AG20443 (cell line): ENCODE measurements around the gene CNTNAP3B.
"Not testable (repeated sequence)": the region's sequence is repeated elsewhere in the genome, so short reads cannot be mapped to it uniquely, and the experiment has no call there.

Source experiments
- DNase-seq: peaks from one replicate; pipeline ENCODE4 v3.0.0; 2012; ENCODE audit warnings: low spot score, mixed read lengths

CNTNAP3B gene

GRCh38 chr9:41977965-41978600, 151.1 kb downstream of the CNTNAP3B start:
- not testable (repeated sequence) for DNase-seq

DNA sequence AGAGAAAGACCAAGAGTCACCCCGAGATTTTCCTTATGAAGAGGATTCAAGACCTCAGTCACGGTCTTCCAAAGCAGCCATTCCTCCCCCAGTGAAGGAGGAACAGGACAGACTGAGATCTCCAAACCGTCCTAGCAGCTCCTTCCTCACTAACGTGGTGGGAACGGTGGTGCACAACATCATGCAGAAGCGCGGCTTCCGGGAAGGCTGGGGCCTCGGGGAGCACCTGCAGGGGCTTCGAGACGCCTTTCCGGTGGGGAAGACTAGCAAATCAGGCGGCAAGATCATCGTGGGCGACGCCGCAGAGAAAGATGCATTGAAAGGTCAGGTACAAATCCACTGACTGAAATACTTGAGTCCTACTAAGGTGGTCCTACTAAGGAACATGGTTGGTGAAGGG, 154.3 kb downstream of the CNTNAP3B start:
- not testable (repeated sequence) for DNase-seq

DNA sequence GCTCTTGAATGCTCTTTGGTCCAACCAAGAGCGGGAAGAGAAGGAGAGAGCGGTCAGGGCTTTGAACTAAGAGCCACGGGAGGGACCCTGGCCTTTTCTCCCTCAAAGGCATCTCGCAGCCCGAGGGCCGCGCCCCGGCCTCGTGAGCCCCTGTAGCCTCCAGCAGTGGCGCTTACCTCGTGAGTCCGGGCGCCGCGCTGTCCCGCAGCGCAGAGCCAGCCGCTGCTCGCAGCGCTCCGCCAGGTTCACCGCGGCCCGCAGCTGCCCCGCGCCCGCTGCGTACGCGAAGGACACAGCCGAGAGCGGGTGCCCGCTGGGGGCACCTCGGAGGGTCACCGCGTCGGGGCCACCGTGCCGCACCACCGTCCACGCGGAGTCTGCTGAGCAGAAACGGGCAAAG, 176.2 kb downstream of the CNTNAP3B start:
- not testable (repeated sequence) for DNase-seq

DNA sequence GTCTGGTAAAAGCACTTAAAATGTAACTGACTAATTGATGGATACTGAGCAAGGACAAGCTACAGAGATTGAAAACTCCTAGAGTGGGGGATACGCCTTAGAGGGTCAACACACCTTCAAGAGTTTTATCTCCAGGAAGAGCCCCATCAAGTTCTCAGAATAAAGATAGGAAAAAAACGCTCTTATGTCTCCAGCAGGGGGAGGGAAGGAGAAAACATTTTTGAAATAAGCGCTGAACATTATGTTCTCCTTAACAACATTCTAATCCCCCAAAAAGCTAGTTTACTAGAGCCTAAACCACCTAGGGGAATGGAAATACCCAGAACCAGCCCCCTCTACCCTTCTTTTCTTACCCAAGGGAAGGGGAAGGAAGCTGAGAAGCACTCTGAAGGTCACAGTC, 187.5 kb downstream of the CNTNAP3B start:
- DNase-seq: not testable (repeated sequence)

DNA sequence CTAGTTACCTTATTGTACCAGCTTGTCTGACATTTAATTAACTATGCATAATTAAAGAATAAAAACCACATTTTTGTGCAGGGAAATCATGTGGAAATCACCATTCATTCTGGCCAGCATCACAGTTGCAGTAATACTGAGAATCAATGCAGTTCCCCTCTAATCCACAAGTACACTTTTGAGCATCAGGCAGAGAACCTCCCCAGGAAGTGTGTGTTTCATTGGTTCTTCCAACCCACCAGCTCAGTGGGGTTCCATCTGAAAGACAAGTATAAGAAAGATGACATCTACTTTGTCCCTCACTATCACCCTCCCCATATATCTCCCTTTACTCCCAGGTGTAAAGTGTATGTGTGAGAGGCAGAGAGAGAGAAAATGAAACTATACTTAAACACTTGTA, 191.1 kb downstream of the CNTNAP3B start:
- DNase-seq: not testable (repeated sequence)

- DNase-seq: not testable (repeated sequence)
Observed at GRCh38 chr9:41935727-41936126, 193.5 kb downstream of the CNTNAP3B start.

- DNase-seq: not testable (repeated sequence)
Observed at GRCh38 chr9:41929172-41929571, 200.1 kb downstream of the CNTNAP3B start.

DNA sequence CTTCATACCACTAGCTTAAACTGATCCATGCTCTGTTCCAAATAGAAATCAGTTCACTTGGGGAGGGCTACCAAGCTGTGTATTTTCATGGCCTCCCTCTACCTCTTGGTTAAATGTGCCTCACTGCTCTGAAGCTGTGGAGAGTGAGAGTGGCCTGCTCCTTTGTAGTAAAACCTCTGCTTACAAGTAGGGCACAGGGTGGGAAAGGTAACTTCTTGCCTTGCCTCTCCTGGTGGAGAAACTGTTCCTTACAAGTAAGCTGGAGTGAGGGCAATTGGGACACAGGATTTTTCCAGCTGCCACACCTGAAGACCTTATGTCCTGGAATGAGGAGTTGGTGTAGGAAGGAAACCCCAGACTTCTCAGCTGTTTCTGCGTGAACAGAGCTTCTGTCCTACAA, 211.9 kb downstream of the CNTNAP3B start:
- not testable (repeated sequence) for DNase-seq

GRCh38 chr9:41905488-41905887, 223.7 kb downstream of the CNTNAP3B start:
- not testable (repeated sequence) for DNase-seq

- DNase-seq: not testable (repeated sequence)
Observed at GRCh38 chr9:41902762-41903161, 226.5 kb downstream of the CNTNAP3B start.

GRCh38 chr9:41898720-41899343, 230.4 kb downstream of the CNTNAP3B start:
- not testable (repeated sequence) for DNase-seq

DNA sequence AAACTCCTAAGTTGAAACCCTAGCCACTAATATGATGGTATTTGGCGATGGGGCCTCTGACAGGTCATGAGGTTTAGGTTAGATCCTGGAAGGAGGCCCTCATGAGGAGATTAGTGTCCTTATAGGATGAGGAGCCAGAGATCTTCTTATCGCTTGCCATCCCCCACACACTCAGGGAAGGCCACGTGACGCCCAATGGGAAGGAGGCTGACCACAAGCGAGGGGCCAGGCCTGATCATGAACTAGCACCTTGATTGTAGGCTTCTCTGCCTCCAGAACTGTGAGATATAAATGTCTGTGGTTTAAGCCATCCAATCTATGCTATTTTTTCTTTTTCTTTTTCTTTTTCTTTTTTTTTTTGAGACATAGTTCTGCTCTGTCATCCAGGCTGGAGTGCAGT, 254.7 kb downstream of the CNTNAP3B start:
- not testable (repeated sequence) for DNase-seq

DNA sequence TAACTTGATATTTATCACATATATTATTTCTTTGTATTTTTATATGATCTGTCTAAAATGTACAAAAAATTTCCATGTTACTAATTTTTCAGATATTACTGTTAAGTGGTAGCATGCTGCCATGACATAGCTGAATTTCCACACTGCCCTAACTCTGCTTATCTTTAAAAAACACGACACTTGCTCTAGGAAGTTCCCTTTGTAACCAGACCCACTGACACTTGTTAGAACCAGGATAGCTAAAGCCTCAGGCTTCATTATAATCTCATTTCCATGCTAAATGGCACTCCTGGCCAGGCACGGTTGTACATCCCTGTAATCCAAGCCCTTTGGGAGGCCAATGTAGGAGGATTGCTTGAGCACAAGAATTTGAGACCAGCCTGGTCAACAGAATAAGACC, 273.8 kb downstream of the CNTNAP3B start:
- not testable (repeated sequence) for DNase-seq

DNA sequence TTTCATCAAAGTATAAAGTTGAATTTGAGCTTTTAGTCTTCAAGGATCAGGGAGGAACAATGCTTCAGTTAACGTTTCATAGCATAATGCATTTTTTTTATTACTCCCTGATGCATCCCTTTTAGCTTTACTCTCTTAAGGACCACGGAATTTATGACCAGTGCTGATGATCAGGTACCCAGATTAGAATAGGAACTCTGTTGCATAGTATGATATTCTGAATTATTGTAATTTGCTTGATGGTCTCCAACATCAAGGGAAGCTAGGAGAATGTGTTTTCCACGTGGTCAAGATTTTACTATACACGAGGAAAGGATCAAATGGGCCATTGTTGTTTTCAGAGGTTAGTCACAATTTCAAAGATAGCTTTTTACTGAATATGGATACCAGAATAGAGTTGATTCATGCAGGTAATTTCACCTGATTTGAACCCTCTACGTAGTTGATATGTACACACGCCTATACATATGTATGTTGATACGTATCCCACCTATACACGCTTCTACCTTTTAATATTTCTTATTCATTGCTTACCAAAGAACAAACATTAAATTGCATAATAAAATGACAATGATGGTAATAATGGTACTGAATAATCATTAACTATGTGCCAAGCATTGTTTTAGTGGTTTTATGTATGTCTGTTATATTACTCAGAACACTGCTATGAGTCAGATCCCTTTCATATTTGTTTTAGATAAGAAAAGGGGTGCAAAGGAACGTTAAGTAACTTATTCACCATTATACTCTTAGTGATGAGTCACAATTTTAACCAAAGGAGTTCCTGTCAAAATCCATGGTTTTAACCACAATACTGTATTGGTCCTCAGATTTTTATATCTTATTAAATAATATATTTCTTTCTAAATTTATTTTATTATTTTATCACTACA, 277.1 kb downstream of the CNTNAP3B start:
- not testable (repeated sequence) for DNase-seq

DNA sequence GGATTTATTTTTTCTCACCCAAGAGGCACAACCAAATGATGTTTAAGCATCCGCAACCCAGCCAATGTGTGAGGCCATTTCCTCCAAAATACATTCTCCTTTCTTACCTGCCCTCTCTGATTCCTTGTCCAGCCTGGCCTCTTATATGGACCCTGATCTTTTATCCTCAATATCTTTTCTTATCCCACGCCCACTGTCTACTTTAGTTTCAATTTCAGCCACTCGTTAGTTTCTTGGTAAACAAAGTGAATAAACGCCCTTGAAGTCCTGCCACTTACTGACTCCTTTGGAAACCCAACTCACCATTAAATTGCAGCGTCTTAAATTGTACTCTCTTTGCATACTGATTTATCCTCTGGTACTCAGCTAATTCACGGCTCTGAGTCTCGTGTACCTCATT, 281.4 kb downstream of the CNTNAP3B start:
- DNase-seq: not testable (repeated sequence)
